Tibial artery (tissue), 4 donors: Measurements from ENCODE around the gene FAM181A.

Source experiments
- DNase-seq, 2 donors: peaks; one replicate each; pipeline ENCODE4 v3.0.0-alpha.2; 2019
- H3K27ac ChIP-seq, 2 donors: fragments of 200-600 bp; sonication (generic) in 1 of 2; 1 replicate in 1 of 2; 2 replicates in 1 of 2; pipeline ENCODE4 v1.5.1; 2018 to 2019; ENCODE audit warnings: mild to moderate bottlenecking in 1 of 2
- H3K27me3 ChIP-seq, 2 donors: fragments of 200-600 bp; sonication (generic) in 1 of 2; one replicate each; pipeline versions ENCODE4 v1.5.1 to v1.6.0; 2016 to 2019
- H3K36me3 ChIP-seq, 3 donors: fragments of 200-600 bp; sonication (generic) in 2 of 3; one replicate each; pipeline ENCODE4 v1.5.1; 2016 to 2019; ENCODE audit warnings: mild to moderate bottlenecking in 2 of 3
- H3K4me1 ChIP-seq, 4 donors: fragments of 200-600 bp; sonication (generic) in 2 of 4; 1 replicate in 3 of 4; 2 replicates in 1 of 4; pipeline ENCODE4 v1.5.1; 2016 to 2019
- H3K4me3 ChIP-seq, 2 donors: fragments of 200-600 bp; sonication (generic) in 1 of 2; 1 replicate in 1 of 2; 2 replicates in 1 of 2; pipeline ENCODE4 v1.5.1; 2018 to 2019; ENCODE audit warnings: mild to moderate bottlenecking in 2 of 2
- H3K9me3 ChIP-seq, 3 donors: fragments of 200-600 bp; sonication (generic) in 1 of 3; one replicate each; pipeline ENCODE4 v1.5.1; 2016 to 2019
- CTCF ChIP-seq, 2 experiments: fragments of 200-600 bp in 1 of 2; fragments of 450-650 bp in 1 of 2; IDR thresholded peaks; one replicate each; pipeline ENCODE4 v1.5.1; 2017 to 2019; ENCODE audit warnings: antibody characterized with exemption in 2 of 2, mild to moderate bottlenecking in 1 of 2, moderate library complexity in 1 of 2
- intact Hi-C: fragments of 100-400 bp; cut with DNase I; formaldehyde crosslinking; loops from one replicate; pipeline ENCODE4 v1.15.0; 2023; ENCODE audit warnings: low total_unique reads

The FAM181A gene

GRCh38 chr14:93967637-93968250, 40.6 kb downstream of the FAM181A start:
- H3K27me3 ChIP-seq, result no peaks in the 10 kb centered on the region
- H3K4me3 ChIP-seq, result no peak overlapping the region
- peaks cover 5 to 7% (median 7%) of the 10 kb centered on the region in 3 donors for H3K36me3 ChIP-seq
- no peak for TF ChIP-seq CTCF (IDR thresholded peaks at IDR 0.05)
- no peak for DNase-seq
- H3K4me1 ChIP-seq, result peaks cover 0 to 92% (median 58%) of the 10 kb centered on the region in 4 donors
- intact Hi-C loops, result no loop called here
- H3K27ac ChIP-seq, result peak overlapping the region; percentile 89
- no peaks in the 10 kb centered on the region for H3K9me3 ChIP-seq

DNA sequence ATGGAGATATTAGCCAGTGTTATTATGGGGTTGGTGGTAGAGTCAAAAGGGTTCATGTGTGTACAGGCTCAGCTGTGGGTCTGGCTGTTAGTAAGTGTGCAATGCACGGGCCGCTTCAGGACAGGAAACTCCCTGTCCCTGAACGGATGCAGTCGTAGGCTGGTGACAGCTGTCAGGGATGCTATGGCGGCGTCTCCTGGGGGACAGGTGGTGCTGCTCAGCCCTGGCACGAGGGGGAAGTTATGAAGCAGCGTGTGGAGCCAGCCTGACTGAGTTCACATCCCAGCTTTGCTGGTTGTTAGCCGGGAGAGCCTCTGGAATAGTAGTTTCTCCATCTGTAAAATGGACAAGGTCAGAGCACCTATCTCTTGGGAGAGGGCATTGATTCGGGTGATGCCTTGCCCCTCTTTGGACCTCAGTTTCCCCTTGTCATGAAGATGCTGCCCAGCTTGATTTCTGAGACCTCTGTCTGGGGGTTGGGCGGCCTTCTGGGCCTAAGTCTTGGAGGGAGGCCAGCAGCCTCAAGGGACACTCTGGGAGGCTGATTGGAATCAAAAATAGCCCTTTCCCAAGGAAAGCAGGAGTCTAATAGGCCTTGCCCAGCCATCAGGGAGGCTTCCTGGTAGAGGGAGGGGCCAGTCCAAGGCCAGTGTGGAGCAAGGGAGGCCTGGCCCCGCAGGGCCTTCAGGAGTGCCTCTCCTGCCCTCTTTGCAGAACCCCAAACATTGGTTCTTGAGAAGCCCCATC, 42.1 kb downstream of the FAM181A start:
- TF ChIP-seq CTCF (IDR thresholded peaks at IDR 0.05), result no peak
- Histone ChIP-seq H3K4me3 (no peak overlapping the region), H3K4me1 (peaks cover 0 to 99% (median 67%) of the 10 kb centered on the region in 4 donors), H3K9me3 (no peaks in the 10 kb centered on the region), H3K27me3 (no peaks in the 10 kb centered on the region), H3K36me3 (no peaks in the 10 kb centered on the region), H3K27ac (peak overlapping the region; percentile 89)
- peak; percentile 60 to 91 for DNase-seq
- intact Hi-C loops, result no loop called here

DNA sequence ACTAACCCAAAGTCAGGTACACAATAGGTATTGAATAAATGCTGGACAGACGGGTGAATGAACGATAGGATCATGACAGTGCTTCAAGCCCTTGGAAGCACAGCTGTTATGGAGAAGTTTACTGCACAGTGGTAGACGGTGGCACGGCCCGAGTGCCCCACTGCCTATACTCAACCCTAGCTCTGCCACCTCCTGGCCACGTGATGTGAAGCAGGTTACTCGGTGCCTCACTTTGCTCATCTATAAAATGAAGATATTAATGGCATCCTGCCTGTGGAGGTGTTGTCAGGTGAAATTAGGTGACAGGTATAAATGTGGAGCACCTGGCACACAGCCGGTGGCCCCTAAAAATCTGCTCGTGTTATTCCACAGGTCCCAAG, 43.4 kb downstream of the FAM181A start:
- intact Hi-C loops, result no loop called here
- Histone ChIP-seq H3K4me3 (peak overlapping the region; percentile 26 to 43), H3K9me3 (no peaks in the 10 kb centered on the region), H3K27me3 (no peaks in the 10 kb centered on the region), H3K36me3 (no peaks in the 10 kb centered on the region), H3K4me1 (peaks cover 0 to 100% (median 66%) of the 10 kb centered on the region in 4 donors), H3K27ac (peak overlapping the region; percentile 89)
- no peak for DNase-seq
- peak; percentile 23 to 29 for TF ChIP-seq CTCF (IDR thresholded peaks at IDR 0.05)

- no peak for TF ChIP-seq CTCF (IDR thresholded peaks at IDR 0.05)
Measured at GRCh38 chr14:93970965-93971634, 44.0 kb downstream of the FAM181A start.

DNA sequence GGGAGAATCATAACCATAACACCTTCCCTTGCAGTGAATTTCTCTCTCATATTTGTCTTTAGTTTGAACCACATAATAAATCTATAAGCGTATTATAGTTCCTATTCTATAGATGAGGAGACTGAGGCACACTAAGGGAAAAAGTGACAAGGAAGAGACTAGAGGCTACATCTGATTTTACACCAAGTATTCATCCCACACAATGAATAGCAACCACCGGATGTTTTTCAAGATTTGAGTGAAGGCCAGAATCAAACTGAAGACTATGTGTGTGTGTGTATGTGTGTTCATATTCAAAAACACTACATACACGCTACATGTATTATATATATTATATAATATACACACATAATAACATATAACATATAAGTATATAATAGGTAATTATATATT, 44.5 kb downstream of the FAM181A start:
- Histone ChIP-seq H3K9me3 (no peaks in the 10 kb centered on the region), H3K4me1 (peaks cover 0 to 92% (median 58%) of the 10 kb centered on the region in 4 donors), H3K4me3 (peak overlapping the region in 1 of 2 donors; percentile 43), H3K27me3 (no peaks in the 10 kb centered on the region), H3K36me3 (no peaks in the 10 kb centered on the region), H3K27ac (peak overlapping the region; percentile 89)
- no peak for DNase-seq
- intact Hi-C loops, result no loop called here
- no peak for TF ChIP-seq CTCF (IDR thresholded peaks at IDR 0.05)

More at GRCh38 chr14:93970965-93971634, 44.0 kb downstream of the FAM181A start:
- H3K4me3 ChIP-seq, result peak overlapping the region; percentile 26 to 43
- H3K4me1 ChIP-seq, result peaks cover 0 to 97% (median 61%) of the 10 kb centered on the region in 4 donors
- H3K9me3 ChIP-seq, result no peaks in the 10 kb centered on the region
- no peaks in the 10 kb centered on the region for H3K36me3 ChIP-seq
- H3K27ac ChIP-seq, result peak overlapping the region; percentile 89
- H3K27me3 ChIP-seq, result no peaks in the 10 kb centered on the region
- intact Hi-C loops, result no loop called here
- DNase-seq, result no peak
